Uterus (tissue), 2 donors: ENCODE data around the gene MUSK.

Experiments used
- CTCF ChIP-seq, 4 experiments: fragments of 200-600 bp in 2 of 4; fragments of 450-650 bp in 2 of 4; sonication (generic) in 2 of 4; IDR thresholded peaks; one replicate each; pipeline ENCODE4 v1.5.1; 2016 to 2019; ENCODE audit warnings: antibody characterized with exemption in 4 of 4, mild to moderate bottlenecking in 2 of 4, moderate library complexity in 1 of 4
- POLR2A ChIP-seq, 2 donors: fragments of 450-650 bp; IDR thresholded peaks; one replicate each; pipeline ENCODE4 v1.6.1; 2016; ENCODE audit warnings: antibody characterized with exemption in 2 of 2, mild to moderate bottlenecking in 1 of 2, moderate library complexity in 1 of 2

GRCh38 chr9:110672873-110673510 is 4.4 kb downstream of the MUSK start:
- TF ChIP-seq CTCF (IDR thresholded peaks at IDR 0.05), result no peak
- TF ChIP-seq POLR2A (IDR thresholded peaks at IDR 0.05), result no peak
